ENCODE data around the gene VAV2. TPM values are rescaled to one million over a fixed set of nuclear protein-coding genes. Genes with fewer than 3 reads are reported as not detected.
A peak's percentile ranks its signal among the peaks of the same experiment; 100 is the strongest.

Gene VAV2
- total RNA-seq, 1 donor from 2014 or later = 80.6 TPM

DNA sequence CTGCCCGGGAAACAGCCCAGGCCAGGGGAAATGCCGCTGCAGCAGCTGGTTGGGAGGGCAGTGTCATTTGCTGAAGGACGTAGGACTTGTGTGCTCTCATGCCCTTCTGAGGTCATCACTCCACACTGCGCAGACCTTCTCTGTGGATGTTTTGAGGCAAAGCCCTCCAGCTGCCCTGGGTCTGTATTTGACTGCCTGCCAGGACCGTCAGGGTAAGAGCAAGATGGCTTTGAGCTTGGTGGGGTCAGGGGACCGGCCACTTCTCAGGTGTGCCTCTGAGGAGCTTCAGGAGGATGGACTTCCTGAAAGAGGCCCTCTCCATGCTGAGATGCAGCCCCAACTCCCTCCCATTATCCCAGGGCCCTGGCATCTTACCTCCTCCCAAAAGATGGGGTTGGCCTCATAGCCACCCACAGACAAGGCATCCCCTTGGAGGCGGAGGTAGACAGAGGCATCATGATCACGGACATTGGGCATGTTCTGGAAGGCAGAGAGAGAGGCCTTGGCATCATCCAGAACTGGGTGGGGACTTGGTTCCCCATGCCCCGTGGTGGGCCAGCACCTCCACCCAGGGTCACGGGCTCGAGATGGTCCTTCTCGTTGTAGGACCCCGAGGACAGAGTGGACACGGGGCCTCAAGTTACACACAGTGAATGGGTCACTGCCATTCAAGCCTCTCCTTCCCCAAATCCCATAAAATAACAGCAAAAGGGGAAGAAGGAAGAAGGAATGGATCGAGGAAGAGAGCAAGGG is 273.4 kb downstream of the VAV2 start:
- no peak for TF ChIP-seq CTCF (IDR thresholded peaks at IDR 0.05; ENCODE audit: unreplicated experiment)
- no peak for DNase-seq (ENCODE audit: low spot score, unreplicated experiment)
- H3K27me3 Mint-ChIP-seq = no peaks in the 10 kb centered on the region
- no peak overlapping the region for H3K27ac Mint-ChIP-seq
- peaks cover 5% of the 10 kb centered on the region for H3K4me1 Mint-ChIP-seq (ENCODE audit: low read depth)
- no peak overlapping the region for H3K4me3 Mint-ChIP-seq (ENCODE audit: low read depth)
- peaks cover 2% of the 10 kb centered on the region for H3K36me3 Mint-ChIP-seq (ENCODE audit: insufficient read depth)
- peaks cover 6% of the 10 kb centered on the region for H3K9me3 Mint-ChIP-seq (ENCODE audit: low read depth)

DNA sequence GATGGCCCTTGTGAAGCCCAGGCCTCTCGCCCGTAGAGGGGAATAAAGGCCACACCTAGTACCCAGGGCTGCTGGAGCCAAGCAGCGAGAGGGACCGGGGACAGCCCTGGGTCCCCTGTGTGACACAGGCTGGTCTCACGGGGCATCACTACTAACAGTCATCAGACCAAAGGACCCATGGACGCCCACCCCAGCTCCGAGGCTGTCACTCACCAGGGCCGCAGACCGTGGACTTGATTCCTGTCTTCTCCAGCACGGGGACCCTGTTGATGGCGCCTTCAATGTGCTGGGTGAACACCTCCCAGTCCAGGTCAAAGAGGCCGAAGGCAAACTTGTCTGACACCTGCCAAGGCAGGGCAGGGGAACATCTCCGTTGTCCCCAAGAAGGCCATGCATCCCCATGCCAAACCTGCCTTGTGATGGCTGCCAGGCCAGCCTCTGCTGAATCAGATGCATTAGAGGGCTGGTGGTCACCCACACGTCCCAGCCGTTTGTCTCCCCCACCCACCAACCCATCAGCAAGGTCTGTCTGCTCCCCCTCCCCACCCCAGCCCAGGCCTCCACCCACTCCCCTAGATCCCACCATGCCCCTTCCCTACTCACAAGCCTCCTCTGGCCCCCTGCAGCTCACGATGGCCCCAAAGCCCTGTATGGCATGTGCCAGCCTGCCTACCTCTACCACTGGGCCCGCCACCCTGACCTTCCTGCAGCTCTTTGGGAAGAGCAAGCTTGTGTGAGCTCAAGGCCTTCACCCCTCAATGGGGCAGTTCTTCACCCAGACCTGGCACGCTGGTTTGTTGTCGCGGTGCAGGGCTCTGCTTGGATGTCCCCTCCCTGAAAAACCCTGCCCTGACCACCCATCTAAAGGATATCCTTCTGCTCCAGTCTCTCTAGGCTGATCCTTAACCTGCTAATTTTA is 274.8 kb downstream of the VAV2 start:
- Mint-ChIP-seq H3K4me1 (ENCODE audit: low read depth) (peaks cover 10% of the 10 kb centered on the region), H3K36me3 (ENCODE audit: insufficient read depth) (no peaks in the 10 kb centered on the region), H3K27me3 (no peaks in the 10 kb centered on the region), H3K4me3 (ENCODE audit: low read depth) (no peak overlapping the region), H3K9me3 (ENCODE audit: low read depth) (peaks cover 6% of the 10 kb centered on the region), H3K27ac (no peak overlapping the region)
- TF ChIP-seq CTCF (IDR thresholded peaks at IDR 0.05; ENCODE audit: unreplicated experiment) = no peak
- DNase-seq (ENCODE audit: low spot score, unreplicated experiment) = no peak

GRCh38 chr9:133716564-133717112 is 275.5 kb downstream of the VAV2 start:
- Mint-ChIP-seq H3K4me1 (ENCODE audit: low read depth) (peaks cover 10% of the 10 kb centered on the region), H3K27me3 (no peaks in the 10 kb centered on the region), H3K4me3 (ENCODE audit: low read depth) (no peak overlapping the region), H3K9me3 (ENCODE audit: low read depth) (peaks cover 6% of the 10 kb centered on the region), H3K27ac (no peak overlapping the region), H3K36me3 (ENCODE audit: insufficient read depth) (no peaks in the 10 kb centered on the region)
- DNase-seq (ENCODE audit: low spot score, unreplicated experiment) = no peak
- no peak for TF ChIP-seq CTCF (IDR thresholded peaks at IDR 0.05; ENCODE audit: unreplicated experiment)

DNA sequence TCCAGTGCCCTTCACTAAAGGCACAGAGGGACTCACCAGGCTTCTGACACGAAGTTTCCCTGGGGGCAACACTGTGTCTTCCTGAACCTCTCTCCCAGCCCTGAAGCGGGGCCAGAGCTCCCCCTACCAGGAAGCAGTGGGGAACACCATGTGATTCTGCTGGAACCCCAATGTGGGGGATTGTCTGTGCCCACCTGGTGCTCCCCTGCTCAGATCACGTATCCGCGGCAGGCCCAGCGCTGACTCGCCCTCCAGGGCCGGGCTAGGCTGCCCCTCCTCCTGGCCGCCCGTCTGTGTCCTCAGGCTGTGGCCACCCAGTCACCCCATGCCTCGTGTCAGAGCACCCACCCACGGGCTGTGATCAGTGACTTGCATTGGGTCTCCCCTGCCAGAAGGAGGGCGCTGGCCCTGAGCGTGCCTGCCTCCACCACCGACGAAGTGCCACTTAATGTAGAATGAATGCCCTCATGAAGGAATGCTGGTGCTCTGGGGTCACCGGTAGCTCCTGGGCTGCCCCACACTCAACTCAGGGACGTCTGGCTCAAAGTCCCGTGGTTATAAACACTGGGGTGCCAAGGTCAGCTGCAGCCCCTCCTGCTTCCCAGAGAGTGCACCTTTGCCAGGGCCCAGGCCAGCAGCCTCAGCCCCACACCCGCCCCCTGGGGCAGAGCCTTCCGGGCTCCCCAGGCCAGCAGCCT is 276.1 kb downstream of the VAV2 start:
- no peak overlapping the region for H3K4me3 Mint-ChIP-seq (ENCODE audit: low read depth)
- no peaks in the 10 kb centered on the region for H3K36me3 Mint-ChIP-seq (ENCODE audit: insufficient read depth)
- no peak for DNase-seq (ENCODE audit: low spot score, unreplicated experiment)
- TF ChIP-seq CTCF (IDR thresholded peaks at IDR 0.05; ENCODE audit: unreplicated experiment) = peak; percentile 46
- no peak overlapping the region for H3K27ac Mint-ChIP-seq
- peaks cover 10% of the 10 kb centered on the region for H3K4me1 Mint-ChIP-seq (ENCODE audit: low read depth)
- H3K27me3 Mint-ChIP-seq = no peaks in the 10 kb centered on the region
- H3K9me3 Mint-ChIP-seq (ENCODE audit: low read depth) = peaks cover 6% of the 10 kb centered on the region

All from progenitor cell of endocrine pancreas (in vitro differentiated cells).